GM19025 (cell line): Measurements from ENCODE around the gene ZBTB39.
"Not testable (repeated sequence)": the region's sequence is repeated elsewhere in the genome, so short reads cannot be mapped to it uniquely, and the experiment has no call there.

ENCODE experiments used
- ATAC-seq: cut with Tn5 transposase; IDR thresholded peaks from one replicate; pipeline ENCODE4 v1.9.1; 2021; ENCODE audit warnings: mild to moderate bottlenecking, low read depth, moderate library complexity; ENCODE audit not compliant: unreplicated experiment

ZBTB39 gene

DNA sequence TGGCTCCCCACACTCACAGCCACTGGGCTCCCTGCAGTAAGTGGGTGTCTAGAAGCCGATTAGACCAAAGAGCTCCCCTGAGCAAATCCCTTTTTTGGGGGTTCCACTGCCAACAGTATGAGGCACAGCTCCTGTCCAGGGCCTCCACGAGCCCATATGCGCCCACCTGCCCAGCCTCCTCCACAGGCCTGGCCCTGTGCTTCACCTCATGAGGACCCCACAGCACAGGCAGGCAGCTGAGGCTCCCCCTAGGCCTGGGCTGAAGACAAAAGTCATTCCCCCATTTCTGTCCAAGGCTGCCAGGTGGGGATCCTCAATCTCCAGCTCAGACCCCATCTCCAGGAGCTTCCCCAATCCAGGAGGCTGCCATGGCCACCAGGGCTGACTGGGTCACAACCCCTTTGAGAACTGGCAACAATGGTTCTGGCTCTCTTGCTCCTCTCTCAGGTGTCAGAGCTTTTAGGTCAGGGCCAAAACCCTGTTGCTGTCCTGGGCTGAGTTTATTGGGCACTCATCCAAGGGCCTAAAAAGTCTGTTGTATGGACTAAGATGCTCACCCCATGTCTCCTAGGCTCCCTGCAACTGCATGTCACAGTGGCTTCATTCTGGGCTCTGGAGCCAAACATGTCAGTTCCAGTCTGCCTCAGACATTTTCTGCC lies 23.6 kb downstream of the ZBTB39 start:
- not testable (repeated sequence) for ATAC-seq

GRCh38 chr12:56980941-56981530 lies 25.3 kb downstream of the ZBTB39 start:
- no peak for ATAC-seq

- ATAC-seq, result no peak
These were observed 26.1 kb downstream of the ZBTB39 start for GRCh38 chr12:56980268-56980667.

GRCh38 chr12:56979628-56980027 lies 26.7 kb downstream of the ZBTB39 start:
- ATAC-seq, result no peak

- no peak for ATAC-seq
These were observed 27.8 kb downstream of the ZBTB39 start for GRCh38 chr12:56978397-56979138.

GRCh38 chr12:56977361-56977760 lies 29.0 kb downstream of the ZBTB39 start:
- not testable (repeated sequence) for ATAC-seq

DNA sequence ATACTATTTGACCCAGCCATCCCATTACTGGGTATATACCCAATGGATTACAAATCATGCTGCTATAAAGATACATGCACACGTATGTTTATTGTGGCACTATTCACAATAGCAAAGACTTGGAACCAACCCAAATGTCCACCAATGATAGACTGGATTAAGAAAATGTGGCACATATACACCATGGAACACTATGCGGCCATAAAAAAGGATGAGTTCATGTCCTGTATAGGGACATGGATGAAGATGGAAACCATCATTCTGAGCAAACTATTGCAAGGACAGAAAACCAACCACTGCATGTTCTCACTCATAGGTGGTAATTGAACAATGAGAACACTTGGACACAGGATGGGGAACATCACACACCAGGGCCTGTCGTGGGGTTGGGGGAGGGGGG lies 32.1 kb downstream of the ZBTB39 start:
- ATAC-seq, result not testable (repeated sequence)

DNA sequence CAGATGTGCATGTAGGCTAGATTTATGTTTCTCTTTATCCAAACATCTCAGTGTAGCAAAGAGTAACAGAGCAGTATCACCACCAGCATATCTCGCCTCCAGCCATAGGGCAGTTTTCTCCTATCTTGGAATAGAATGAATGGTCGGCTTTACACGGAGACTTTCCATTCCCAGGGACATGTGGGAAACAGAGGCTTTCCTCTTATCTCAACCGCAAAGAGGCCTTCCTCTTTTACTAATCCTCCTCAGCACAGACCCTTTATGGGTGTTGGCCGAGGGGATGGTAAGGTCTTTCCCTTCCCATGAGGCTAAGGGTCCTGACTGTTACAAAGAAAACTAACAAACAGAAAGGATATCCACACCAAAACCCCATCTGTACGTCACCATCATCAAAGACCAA lies 37.4 kb downstream of the ZBTB39 start:
- ATAC-seq, result not testable (repeated sequence)

DNA sequence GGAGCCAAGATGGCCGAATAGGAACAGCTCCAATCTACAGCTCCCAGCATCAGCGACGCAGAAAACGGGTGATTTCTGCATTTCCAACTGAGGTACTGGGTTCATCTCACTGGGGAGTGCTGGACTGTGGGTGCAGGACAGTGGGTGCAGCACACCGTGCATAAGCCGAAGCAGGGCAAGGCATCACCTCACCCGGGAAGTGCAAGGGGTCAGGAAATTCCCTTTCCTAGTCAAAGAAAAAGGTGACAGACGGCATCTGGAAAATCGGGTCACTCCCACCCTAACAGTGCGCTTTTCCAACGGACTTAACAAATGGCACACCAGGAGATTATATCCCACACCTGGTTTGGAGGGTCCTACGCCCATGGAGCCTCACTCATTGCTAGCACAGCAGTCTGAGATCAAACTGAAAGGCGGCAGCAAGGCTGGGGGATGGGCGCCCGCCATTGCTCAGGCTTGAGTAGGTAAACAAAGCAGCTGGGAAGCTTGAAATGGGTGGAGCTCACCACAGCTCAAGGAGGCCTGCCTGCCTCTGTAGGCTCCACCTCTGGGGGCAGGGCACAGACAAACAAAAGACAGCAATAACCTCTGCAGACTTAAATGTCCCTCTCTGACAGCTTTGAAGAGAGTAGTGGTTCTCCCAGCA lies 40.2 kb downstream of the ZBTB39 start:
- ATAC-seq, result not testable (repeated sequence)

DNA sequence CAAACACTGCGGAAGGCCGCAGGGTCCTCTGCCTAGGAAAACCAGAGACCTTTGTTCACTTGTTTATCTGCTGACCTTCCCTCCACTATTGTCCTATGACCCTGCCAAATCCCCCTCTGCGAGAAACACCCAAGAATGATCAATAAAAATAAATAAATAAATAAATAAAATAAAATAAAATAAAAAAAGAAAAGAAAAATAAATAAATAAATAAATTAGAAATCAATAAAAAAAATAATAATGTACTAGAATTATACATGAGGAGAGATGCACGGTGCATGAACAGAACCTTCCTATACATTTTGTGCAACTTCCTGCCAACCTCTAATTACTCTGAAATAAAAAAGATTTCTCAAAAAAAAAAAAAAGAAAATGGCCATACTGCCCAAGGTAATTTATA lies 41.2 kb downstream of the ZBTB39 start:
- not testable (repeated sequence) for ATAC-seq

DNA sequence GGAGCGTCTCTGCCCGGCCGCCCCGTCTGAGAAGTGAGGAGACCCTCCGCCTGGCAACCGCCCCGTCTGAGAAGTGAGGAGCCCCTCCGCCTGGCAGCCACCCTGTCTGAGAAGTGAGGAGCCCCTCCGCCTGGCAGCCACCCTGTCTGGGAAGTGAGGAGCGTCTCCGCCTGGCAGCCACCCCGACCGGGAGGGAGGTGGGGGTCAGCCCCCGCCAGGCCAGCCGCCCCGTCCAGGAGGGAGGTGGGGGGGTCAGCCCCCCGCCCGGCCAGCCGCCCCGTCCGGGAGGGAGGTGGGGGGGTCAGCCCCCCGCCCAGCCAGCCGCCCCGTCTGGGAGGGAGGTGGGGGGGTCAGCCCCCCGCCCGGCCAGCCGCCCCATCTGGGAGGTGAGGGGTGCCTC lies 42.8 kb downstream of the ZBTB39 start:
- not testable (repeated sequence) for ATAC-seq

DNA sequence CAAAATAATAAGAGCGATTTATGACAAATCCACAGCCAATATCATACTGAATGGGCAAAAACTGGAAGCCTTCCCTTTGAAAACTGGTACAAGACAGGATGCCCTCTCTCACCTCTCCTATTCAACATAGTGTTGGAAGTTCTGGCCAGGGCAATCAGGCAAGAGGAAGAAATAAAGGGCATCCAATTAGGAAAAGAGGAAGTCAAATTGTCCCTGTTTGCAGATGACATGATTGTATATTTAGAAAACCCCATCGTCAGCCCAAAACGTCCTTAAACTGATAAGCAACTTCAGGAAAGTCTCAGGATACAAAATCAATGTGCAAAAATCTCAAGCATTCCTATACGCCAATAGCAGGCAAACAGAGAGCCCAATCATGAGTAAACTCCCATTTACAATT lies 44.1 kb downstream of the ZBTB39 start:
- not testable (repeated sequence) for ATAC-seq

- ATAC-seq, result no peak
These were observed 47.9 kb downstream of the ZBTB39 start for GRCh38 chr12:56958422-56958821.

- no peak for ATAC-seq
These were observed 48.9 kb downstream of the ZBTB39 start, which contains the start of gene RDH16 for GRCh38 chr12:56957229-56958052. Gene RDH16 (minus strand): TSS chr12:56957608. CDS start chr12:56957462, 146 bp downstream.

- no peak for ATAC-seq
These were observed 50.6 kb downstream of the ZBTB39 start for GRCh38 chr12:56955631-56956256.

DNA sequence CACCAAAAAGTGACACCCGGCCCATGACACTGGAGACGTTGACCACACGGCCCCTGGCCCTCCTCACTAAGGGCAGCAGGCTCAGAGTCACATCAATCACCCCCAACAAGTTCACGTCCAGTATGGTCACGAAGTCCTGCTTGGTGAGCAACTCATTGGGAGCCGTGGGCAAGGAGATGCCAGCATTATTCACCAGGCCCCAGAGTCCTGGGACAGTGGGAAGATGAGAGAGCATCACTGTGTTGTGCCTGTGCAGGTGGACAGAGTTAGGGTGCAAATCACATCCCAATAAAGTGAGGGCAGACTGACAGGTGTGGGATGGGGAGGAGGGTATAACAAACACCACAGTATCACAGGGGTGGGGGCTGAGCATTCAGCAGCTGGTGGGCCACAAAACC lies 51.4 kb downstream of the ZBTB39 start:
- ATAC-seq, result no peak

- no peak for ATAC-seq
These were observed 52.0 kb downstream of the ZBTB39 start for GRCh38 chr12:56954057-56954957.

DNA sequence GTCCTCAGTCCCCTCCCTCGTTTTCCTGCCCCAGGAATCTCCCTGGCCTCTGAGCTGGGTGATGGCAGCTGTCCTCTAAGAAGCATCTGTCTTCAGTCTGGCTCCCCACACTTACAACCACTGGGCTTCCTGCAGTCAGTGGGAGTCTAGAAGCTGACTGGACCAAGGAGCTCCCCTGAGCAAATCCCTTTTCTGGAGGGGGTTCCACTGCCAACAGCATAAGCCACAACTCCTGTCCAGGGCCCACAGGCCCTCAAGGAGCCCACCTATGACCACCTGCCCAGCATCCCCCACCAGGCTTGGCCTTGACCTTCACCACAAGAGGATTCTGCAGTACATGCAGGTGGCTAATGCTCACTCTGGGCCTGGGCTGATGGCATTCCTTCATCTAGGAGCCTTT lies 53.0 kb downstream of the ZBTB39 start:
- ATAC-seq, result no peak
